Mesenchymal stem cell (in vitro differentiated cells and primary cell): Measurements from ENCODE around the gene GGCX. TPM values are rescaled to one million over a fixed set of nuclear protein-coding genes. Genes with fewer than 3 reads are reported as not detected.

Source experiments
- DNase-seq: peaks from one replicate; pipeline ENCODE4 v3.0.0-alpha.2; 2013
- H2AFZ ChIP-seq: one replicate; pipeline ENCODE4 v1.6.1; 2013; ENCODE audit warnings: low read depth, mild to moderate bottlenecking, control low read depth, inconsistent platforms, low read length, moderate library complexity
- H2AK5ac ChIP-seq: 2 replicates; pipeline ENCODE4 v1.6.1; 2013; ENCODE audit warnings: low read length, moderate library complexity, mild to moderate bottlenecking, inconsistent platforms; ENCODE audit not compliant: severe bottlenecking
- H2BK120ac ChIP-seq: one replicate; pipeline ENCODE4 v1.6.1; 2013; ENCODE audit warnings: low read depth, mild to moderate bottlenecking, inconsistent platforms, low read length, moderate library complexity
- H2BK12ac ChIP-seq, 2 experiments: one replicate each; pipeline ENCODE4 v1.6.1; 2013; ENCODE audit warnings: inconsistent platforms in 2 of 2, low read length in 2 of 2, mild to moderate bottlenecking in 2 of 2, moderate library complexity in 2 of 2, control low read depth in 1 of 2
- H2BK15ac ChIP-seq: one replicate; pipeline ENCODE4 v1.6.1; 2013; ENCODE audit warnings: mild to moderate bottlenecking, low read depth, inconsistent platforms; ENCODE audit not compliant: poor library complexity, severe bottlenecking
- H2BK5ac ChIP-seq: 2 replicates; pipeline ENCODE4 v1.6.1; 2013; ENCODE audit warnings: low read depth, mild to moderate bottlenecking, low read length, control low read depth, inconsistent platforms; ENCODE audit not compliant: poor library complexity, severe bottlenecking
- H3K14ac ChIP-seq, 2 experiments: one replicate each; pipeline ENCODE4 v1.6.1; 2013; ENCODE audit warnings: inconsistent platforms in 2 of 2, low read length in 2 of 2, control low read depth in 1 of 2, mild to moderate bottlenecking in 1 of 2, moderate library complexity in 1 of 2
- H3K18ac ChIP-seq, 2 experiments: one replicate each; pipeline ENCODE4 v1.6.1; 2013; ENCODE audit warnings: inconsistent platforms in 2 of 2, low read length in 2 of 2, control low read depth in 1 of 2, low read depth in 1 of 2, mild to moderate bottlenecking in 1 of 2
- H3K23ac ChIP-seq, 2 experiments: one replicate each; pipeline ENCODE4 v1.6.1; 2013; ENCODE audit warnings: inconsistent platforms in 2 of 2, low read length in 2 of 2, mild to moderate bottlenecking in 2 of 2, moderate library complexity in 2 of 2, control low read depth in 1 of 2
- H3K27ac ChIP-seq: 2 replicates; pipeline ENCODE4 v1.5.1; 2013; ENCODE audit warnings: mild to moderate bottlenecking, moderate library complexity, low read length, control low read depth, inconsistent platforms; ENCODE audit not compliant: poor library complexity, severe bottlenecking
- H3K27me3 ChIP-seq, 2 experiments: 2 replicates each; pipeline versions ENCODE4 v1.6.1 to v1.7.0; 2013; ENCODE audit warnings: low read length in 2 of 2, mild to moderate bottlenecking in 2 of 2, moderate library complexity in 2 of 2, control low read depth in 1 of 2, inconsistent platforms in 1 of 2; ENCODE audit not compliant: control insufficient read depth in 1 of 2, insufficient read depth in 1 of 2
- H3K36me3 ChIP-seq, 2 experiments: 2 replicates each; pipeline versions ENCODE4 v1.6.1 to v1.7.0; 2013; ENCODE audit warnings: low read length in 2 of 2, control low read depth in 1 of 2, inconsistent platforms in 1 of 2, low read depth in 1 of 2, mild to moderate bottlenecking in 1 of 2; ENCODE audit not compliant: insufficient read depth in 2 of 2, control insufficient read depth in 1 of 2
- H3K4ac ChIP-seq, 2 experiments: one replicate each; pipeline ENCODE4 v1.6.1; 2013; ENCODE audit warnings: inconsistent platforms in 2 of 2, low read length in 2 of 2, mild to moderate bottlenecking in 2 of 2, moderate library complexity in 2 of 2, control low read depth in 1 of 2, low read depth in 1 of 2
- H3K4me1 ChIP-seq: 2 replicates; pipeline ENCODE4 v1.6.1; 2013; ENCODE audit warnings: low read depth, low read length, control low read depth; ENCODE audit not compliant: control insufficient read depth, insufficient read depth
- H3K4me2 ChIP-seq: 2 replicates; pipeline ENCODE4 v1.6.1; 2013; ENCODE audit warnings: low read length, mild to moderate bottlenecking, inconsistent platforms; ENCODE audit not compliant: poor library complexity, severe bottlenecking
- H3K4me3 ChIP-seq, 2 experiments: 2 replicates each; pipeline versions ENCODE4 v1.5.1 to v1.7.0; 2013; ENCODE audit warnings: low read length in 2 of 2, mild to moderate bottlenecking in 2 of 2, control low read depth in 1 of 2, low read depth in 1 of 2; ENCODE audit not compliant: insufficient read depth in 1 of 2
- H3K79me1 ChIP-seq: replicated peaks from 2 replicates; pipeline ENCODE4 v1.6.1; 2013; ENCODE audit warnings: mild to moderate bottlenecking, control low read depth, low read length, inconsistent platforms; ENCODE audit not compliant: poor library complexity, severe bottlenecking
- H3K9ac ChIP-seq: 2 replicates; pipeline ENCODE4 v1.7.0; 2013; ENCODE audit warnings: mild to moderate bottlenecking, low read length, moderate library complexity
- H3K9me3 ChIP-seq: 2 replicates; pipeline ENCODE4 v1.7.0; 2013; ENCODE audit warnings: mild to moderate bottlenecking, low read length; ENCODE audit not compliant: control insufficient read depth
- H4K8ac ChIP-seq: one replicate; pipeline ENCODE4 v1.6.1; 2013; ENCODE audit warnings: inconsistent platforms, mild to moderate bottlenecking, low read length, moderate library complexity
- H4K91ac ChIP-seq: one replicate; pipeline ENCODE4 v1.6.1; 2013; ENCODE audit warnings: mild to moderate bottlenecking, low read length, inconsistent platforms
- WGBS: methylation state at CpG from one replicate; pipeline ENCODE4 v1.1.7; 2013; ENCODE audit warnings: mixed read lengths; 5-methylcytosine and 5-hydroxymethylcytosine counted together
- small RNA-seq: library from polyadenylated mRNA; stranded (forward); fragments of <200 nt; extraction: miRNeasy Mini kit (QIAGEN cat#:217004); gene quantifications from one replicate; pipeline ENCODE3, GENCODE V24; 2013; ENCODE audit warnings: low read depth

The GGCX gene

DNA sequence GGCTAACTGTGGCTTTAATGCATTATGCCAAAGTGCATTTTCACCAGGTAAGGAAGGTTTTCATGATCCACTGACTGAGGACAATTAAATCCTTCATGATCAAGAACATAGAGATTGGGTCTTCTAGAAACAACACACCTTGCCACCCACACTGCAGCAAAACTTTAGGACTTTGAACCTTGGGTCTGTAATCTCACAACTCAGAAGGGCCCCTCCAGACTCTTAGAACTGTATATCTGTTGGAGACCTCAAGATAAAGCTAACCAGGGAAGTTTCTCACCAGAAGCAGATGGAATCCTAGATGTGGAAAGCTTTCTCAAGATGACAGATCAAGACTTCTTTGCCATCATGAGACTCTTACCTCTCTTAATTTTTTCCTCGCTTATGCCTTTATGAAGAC, 64.9 kb downstream of the GGCX start:
- Histone ChIP-seq H2BK5ac (no peak overlapping the region), H3K9ac (no peak overlapping the region), H2AK5ac (no peak overlapping the region), H3K27ac (no peak overlapping the region), H3K79me1 (no peaks in the 10 kb centered on the region), H3K4me3 (no peak overlapping the region), H3K9me3 (no peaks in the 10 kb centered on the region), H2BK12ac (no peak overlapping the region), H3K4me2 (no peak overlapping the region), H2BK120ac (no peak overlapping the region), H3K27me3 (no peaks in the 10 kb centered on the region), H2AFZ (no peak overlapping the region), H3K4ac (no peak overlapping the region), H3K4me1 (peaks cover 3% of the 10 kb centered on the region), H3K14ac (no peak overlapping the region), H3K23ac (no peak overlapping the region), H3K36me3 (no peaks in the 10 kb centered on the region), H2BK15ac (no peak overlapping the region), H3K18ac (no peak overlapping the region), H4K91ac (no peak overlapping the region), H4K8ac (no peak overlapping the region)
- no peak for DNase-seq
- WGBS: 100% methylated on average over 1 of the region's 1 CpG

Small RNA genes lying within 50 kb of the gene (small RNA-seq; reads per million reads assigned to genes)
- not detected for gene RN7SL126P
